H9 (cell line): ENCODE data around the gene GLIS2. TPM values are rescaled to one million over a fixed set of nuclear protein-coding genes. Genes with fewer than 3 reads are reported as not detected.

ENCODE experiments used
- DNase-seq: peaks from one replicate; pipeline ENCODE4 v3.0.0-alpha.2; 2017
- H2AFZ ChIP-seq: one replicate; pipeline ENCODE4 v1.6.1; 2013; ENCODE audit warnings: mild to moderate bottlenecking, low read length, control low read depth, moderate library complexity
- H2AK5ac ChIP-seq: 2 replicates; pipeline ENCODE4 v1.6.1; 2013; ENCODE audit warnings: low read length, control low read depth, mixed read lengths; ENCODE audit not compliant: insufficient read length
- H2BK120ac ChIP-seq: one replicate; pipeline ENCODE4 v1.6.1; 2013; ENCODE audit warnings: low read depth, mild to moderate bottlenecking, low read length, control low read depth, inconsistent platforms; ENCODE audit not compliant: poor library complexity, severe bottlenecking
- H2BK12ac ChIP-seq: 2 replicates; pipeline ENCODE4 v1.6.1; 2013; ENCODE audit warnings: low read length, control low read depth, mixed read lengths, low read depth; ENCODE audit not compliant: insufficient read length
- H2BK15ac ChIP-seq: 2 replicates; pipeline ENCODE4 v1.6.1; 2013; ENCODE audit warnings: low read depth, low read length, control low read depth
- H2BK20ac ChIP-seq: one replicate; pipeline ENCODE4 v1.6.1; 2013; ENCODE audit warnings: low read depth, mild to moderate bottlenecking, low read length, control low read depth, inconsistent platforms; ENCODE audit not compliant: poor library complexity, severe bottlenecking
- H2BK5ac ChIP-seq: 2 replicates; pipeline ENCODE4 v1.6.1; 2013; ENCODE audit warnings: low read length, control low read depth, mixed read lengths; ENCODE audit not compliant: insufficient read length
- H3K14ac ChIP-seq: 2 replicates; pipeline ENCODE4 v1.6.1; 2013; ENCODE audit warnings: low read length, control low read depth; ENCODE audit not compliant: insufficient read depth
- H3K18ac ChIP-seq: 2 replicates; pipeline ENCODE4 v1.6.1; 2013; ENCODE audit warnings: low read depth, mild to moderate bottlenecking, mixed read lengths, low read length, control low read depth; ENCODE audit not compliant: insufficient read length
- H3K23ac ChIP-seq: 2 replicates; pipeline ENCODE4 v1.6.1; 2013; ENCODE audit warnings: low read length, control low read depth, mixed read lengths, low read depth; ENCODE audit not compliant: insufficient read length
- H3K23me2 ChIP-seq: 2 replicates; pipeline ENCODE4 v1.6.1; 2013; ENCODE audit warnings: low read depth, mild to moderate bottlenecking, mixed read lengths, low read length, control low read depth; ENCODE audit not compliant: insufficient read length, poor library complexity, severe bottlenecking
- H3K27ac ChIP-seq: 2 replicates; pipeline ENCODE4 v1.5.1; 2013; ENCODE audit warnings: low read length, control low read depth, mixed read lengths, low read depth; ENCODE audit not compliant: insufficient read length
- H3K27me3 ChIP-seq: 2 replicates; pipeline ENCODE4 v1.6.1; 2013; ENCODE audit warnings: low read length, control low read depth, inconsistent platforms; ENCODE audit not compliant: insufficient read depth
- H3K4ac ChIP-seq: 2 replicates; pipeline ENCODE4 v1.6.1; 2013; ENCODE audit warnings: low read depth, mild to moderate bottlenecking, control low read depth, inconsistent platforms, low read length, moderate library complexity
- H3K4me1 ChIP-seq: 2 replicates; pipeline ENCODE4 v1.6.1; 2013; ENCODE audit warnings: low read length, control low read depth, inconsistent platforms; ENCODE audit not compliant: insufficient read depth
- H3K4me2 ChIP-seq: 2 replicates; pipeline ENCODE4 v1.6.1; 2013; ENCODE audit warnings: low read length, control low read depth, mixed read lengths; ENCODE audit not compliant: insufficient read length, insufficient read depth
- H3K56ac ChIP-seq: 2 replicates; pipeline ENCODE4 v1.6.1; 2013; ENCODE audit warnings: low read depth, mild to moderate bottlenecking, mixed read lengths, low read length, control low read depth; ENCODE audit not compliant: insufficient read length
- H3K79me1 ChIP-seq: 2 replicates; pipeline ENCODE4 v1.6.1; 2013; ENCODE audit warnings: low read depth, mild to moderate bottlenecking, moderate library complexity, low read length, control low read depth, inconsistent platforms; ENCODE audit not compliant: insufficient read depth, poor library complexity, severe bottlenecking
- H3K79me2 ChIP-seq: 2 replicates; pipeline ENCODE4 v1.6.1; 2013; ENCODE audit warnings: low read length, control low read depth, inconsistent platforms; ENCODE audit not compliant: insufficient read depth
- H3K9ac ChIP-seq: 2 replicates; pipeline ENCODE4 v1.6.1; 2013; ENCODE audit warnings: low read length, control low read depth, mixed read lengths; ENCODE audit not compliant: insufficient read length; ENCODE audit errors: extremely low read depth
- H3K9me3 ChIP-seq: one replicate; pipeline ENCODE4 v1.6.1; 2013; ENCODE audit warnings: low read depth, low read length, inconsistent platforms; ENCODE audit not compliant: control insufficient read depth
- H3T11ph ChIP-seq: one replicate; pipeline ENCODE4 v1.6.1; 2013; ENCODE audit warnings: mild to moderate bottlenecking, low read length, control low read depth, inconsistent platforms
- H4K20me1 ChIP-seq: one replicate; pipeline ENCODE4 v1.6.1; 2013; ENCODE audit not compliant: control insufficient read depth, insufficient read length, insufficient read depth
- H4K5ac ChIP-seq: 2 replicates; pipeline ENCODE4 v1.6.1; 2013; ENCODE audit warnings: low read depth, mild to moderate bottlenecking, mixed read lengths, low read length, control low read depth; ENCODE audit not compliant: insufficient read length
- H4K8ac ChIP-seq: replicated peaks from 2 replicates; pipeline ENCODE4 v1.6.1; 2013; ENCODE audit warnings: low read length, control low read depth, mixed read lengths, low read depth; ENCODE audit not compliant: insufficient read length
- H4K91ac ChIP-seq: 2 replicates; pipeline ENCODE4 v1.6.1; 2013; ENCODE audit warnings: low read depth, mild to moderate bottlenecking, moderate library complexity, mixed read lengths, low read length, control low read depth; ENCODE audit not compliant: insufficient read length
- H3K27ac Mint-ChIP-seq, 3 experiments: 2 replicates in 2 of 3; 3 replicates in 1 of 3; pipeline ENCODE4 v1.8.0; 2020 to 2021; ENCODE audit warnings: mixed read lengths in 3 of 3, mild to moderate bottlenecking in 1 of 3, moderate library complexity in 1 of 3
- H3K27me3 Mint-ChIP-seq: 2 replicates; pipeline ENCODE4 v1.8.0; 2021; ENCODE audit warnings: low read depth, mild to moderate bottlenecking, moderate library complexity, mixed read lengths
- H3K36me3 Mint-ChIP-seq, 3 experiments: 2 replicates in 2 of 3; 3 replicates in 1 of 3; pipeline ENCODE4 v1.8.0; 2020 to 2021; ENCODE audit warnings: low read depth in 3 of 3, mixed read lengths in 3 of 3; ENCODE audit not compliant: insufficient read depth in 1 of 3
- H3K4me1 Mint-ChIP-seq, 2 experiments: 2 replicates each; pipeline ENCODE4 v1.8.0; 2020; ENCODE audit warnings: mixed read lengths in 2 of 2
- H3K4me3 Mint-ChIP-seq, 2 experiments: 2 replicates in 1 of 2; 3 replicates in 1 of 2; pipeline ENCODE4 v1.8.0; 2020 to 2021; ENCODE audit warnings: mild to moderate bottlenecking in 2 of 2, mixed read lengths in 2 of 2, moderate library complexity in 1 of 2
- H3K9me3 Mint-ChIP-seq, 2 experiments: 2 replicates in 1 of 2; 3 replicates in 1 of 2; pipeline ENCODE4 v1.8.0; 2020; ENCODE audit warnings: mild to moderate bottlenecking in 2 of 2, mixed read lengths in 2 of 2, moderate library complexity in 1 of 2
- WGBS: extraction: QIAGEN DNeasy Blood & Tissue Kit; methylation state at CpG from one replicate; pipeline ENCODE4 v1.1.7; 2013; ENCODE audit warnings: missing lambda C conversion rate, low lambda C conversion rate, mixed read lengths; ENCODE audit not compliant: insufficient read length; ENCODE audit errors: extremely low coverage; 5-methylcytosine and 5-hydroxymethylcytosine counted together
- total RNA-seq: library from RNA; stranded (reverse); gene quantifications from 2 replicates; pipeline ENCODE4 v1.2.1, GENCODE V29; 2021
- TF ChIP-seq, protein P1 (sequence below): fragments of 200-600 bp; sonication (generic); conservative IDR thresholded peaks from 3 replicates; pipeline ENCODE4 v1.8.0; 2021; ENCODE audit warnings: antibody characterized with exemption, mild to moderate bottlenecking

Gene GLIS2
- total RNA-seq, 1 experiment from 2014 or later, result 14.3 TPM

DNA sequence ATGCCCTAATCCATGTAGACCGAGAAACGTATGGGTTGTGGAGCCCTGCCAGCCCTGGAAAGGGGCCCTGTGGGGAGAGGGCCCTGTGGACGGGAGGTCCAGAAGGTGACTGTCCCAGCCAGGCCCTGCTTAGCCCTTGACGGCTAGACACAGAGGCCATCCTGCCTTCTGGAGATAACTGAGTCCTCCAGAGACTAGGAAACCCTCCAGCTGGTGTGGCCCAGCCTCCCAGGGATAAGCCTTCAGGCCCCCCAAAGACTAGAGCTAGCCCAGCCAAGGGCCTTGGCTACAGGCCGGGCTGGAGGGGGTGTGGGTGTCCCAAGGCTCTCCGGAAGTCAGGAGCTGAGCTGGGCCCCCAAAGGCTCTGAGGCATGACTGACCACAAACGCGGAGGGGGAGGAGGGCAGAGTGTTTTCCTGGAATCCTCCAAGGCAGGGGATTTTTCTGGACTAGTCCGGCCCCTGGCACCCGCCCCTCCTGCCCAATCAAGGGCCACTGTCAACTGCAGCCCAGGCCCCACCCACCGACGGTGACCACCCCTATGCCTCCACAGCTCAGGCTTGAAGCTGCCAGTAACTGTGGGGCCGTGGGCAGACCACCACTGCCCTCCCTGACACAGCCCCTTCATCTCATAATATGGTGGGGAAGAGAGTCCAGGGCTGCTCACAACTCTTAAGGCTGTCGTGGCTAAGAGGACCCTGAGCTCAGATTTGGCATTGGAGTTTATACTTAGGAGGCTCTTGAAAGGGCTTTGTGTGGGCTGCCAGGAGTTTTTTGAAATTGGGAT is 54.9 kb downstream of the GLIS2 start:
- Mint-ChIP-seq H3K9me3 (no peaks in the 10 kb centered on the region), H3K4me1 (peaks cover 19 to 30% of the 10 kb centered on the region in 2 experiments), H3K36me3 (peaks cover 0 to 2% (median 1%) of the 10 kb centered on the region in 3 experiments; a peak in 1 of 7 replicates), H3K4me3 (0 out of 5 replicates have a peak overlapping the region, but pooled peaks have one; percentile 8 to 37), H3K27me3 (no peaks in the 10 kb centered on the region), H3K27ac (no peak overlapping the region)
- Histone ChIP-seq H3K27me3 (no peaks in the 10 kb centered on the region), H3K18ac (no peak overlapping the region), H4K20me1 (no peaks in the 10 kb centered on the region), H3K4me1 (peaks cover 8% of the 10 kb centered on the region; the same call in 1 of the 2 replicates), H2AFZ (no peak overlapping the region), H3K79me1 (no peaks in the 10 kb centered on the region), H3K4me2 (no peak overlapping the region), H2BK5ac (no peak overlapping the region), H3K56ac (no peak overlapping the region), H3K79me2 (peaks cover 1% of the 10 kb centered on the region; the same call in 1 of the 2 replicates), H3K4ac (no peak overlapping the region), H3K27ac (no peak overlapping the region), H3K23me2 (no peaks in the 10 kb centered on the region), H4K91ac (no peak overlapping the region), H4K8ac (no peak overlapping the region), H3T11ph (no peak overlapping the region), H3K23ac (no peak overlapping the region), H2AK5ac (no peak overlapping the region), H2BK120ac (no peak overlapping the region), H3K14ac (no peak overlapping the region), H4K5ac (no peak overlapping the region), H2BK20ac (no peak overlapping the region), H3K9ac (no peak overlapping the region), H3K9me3 (no peaks in the 10 kb centered on the region), H2BK12ac (no peak overlapping the region), H2BK15ac (no peak overlapping the region)
- TF ChIP-seq, protein P1, sequence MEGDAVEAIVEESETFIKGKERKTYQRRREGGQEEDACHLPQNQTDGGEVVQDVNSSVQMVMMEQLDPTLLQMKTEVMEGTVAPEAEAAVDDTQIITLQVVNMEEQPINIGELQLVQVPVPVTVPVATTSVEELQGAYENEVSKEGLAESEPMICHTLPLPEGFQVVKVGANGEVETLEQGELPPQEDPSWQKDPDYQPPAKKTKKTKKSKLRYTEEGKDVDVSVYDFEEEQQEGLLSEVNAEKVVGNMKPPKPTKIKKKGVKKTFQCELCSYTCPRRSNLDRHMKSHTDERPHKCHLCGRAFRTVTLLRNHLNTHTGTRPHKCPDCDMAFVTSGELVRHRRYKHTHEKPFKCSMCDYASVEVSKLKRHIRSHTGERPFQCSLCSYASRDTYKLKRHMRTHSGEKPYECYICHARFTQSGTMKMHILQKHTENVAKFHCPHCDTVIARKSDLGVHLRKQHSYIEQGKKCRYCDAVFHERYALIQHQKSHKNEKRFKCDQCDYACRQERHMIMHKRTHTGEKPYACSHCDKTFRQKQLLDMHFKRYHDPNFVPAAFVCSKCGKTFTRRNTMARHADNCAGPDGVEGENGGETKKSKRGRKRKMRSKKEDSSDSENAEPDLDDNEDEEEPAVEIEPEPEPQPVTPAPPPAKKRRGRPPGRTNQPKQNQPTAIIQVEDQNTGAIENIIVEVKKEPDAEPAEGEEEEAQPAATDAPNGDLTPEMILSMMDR, result no peak
- WGBS, result no CpG with 5 or more reads among the region's 14 CpGs
- no peak for DNase-seq
